Limb (tissue), 2 donors: ENCODE results near the gene GBP5.
"Not testable (repeated sequence)": the region's sequence is repeated elsewhere in the genome, so short reads cannot be mapped to it uniquely, and the experiment has no call there.

Source experiments
- DNase-seq, 2 donors: peaks; one replicate each; pipeline ENCODE4 v3.0.0-alpha.2; 2016; ENCODE audit errors: extremely low spot score in 2 of 2

The GBP5 gene, protein sequence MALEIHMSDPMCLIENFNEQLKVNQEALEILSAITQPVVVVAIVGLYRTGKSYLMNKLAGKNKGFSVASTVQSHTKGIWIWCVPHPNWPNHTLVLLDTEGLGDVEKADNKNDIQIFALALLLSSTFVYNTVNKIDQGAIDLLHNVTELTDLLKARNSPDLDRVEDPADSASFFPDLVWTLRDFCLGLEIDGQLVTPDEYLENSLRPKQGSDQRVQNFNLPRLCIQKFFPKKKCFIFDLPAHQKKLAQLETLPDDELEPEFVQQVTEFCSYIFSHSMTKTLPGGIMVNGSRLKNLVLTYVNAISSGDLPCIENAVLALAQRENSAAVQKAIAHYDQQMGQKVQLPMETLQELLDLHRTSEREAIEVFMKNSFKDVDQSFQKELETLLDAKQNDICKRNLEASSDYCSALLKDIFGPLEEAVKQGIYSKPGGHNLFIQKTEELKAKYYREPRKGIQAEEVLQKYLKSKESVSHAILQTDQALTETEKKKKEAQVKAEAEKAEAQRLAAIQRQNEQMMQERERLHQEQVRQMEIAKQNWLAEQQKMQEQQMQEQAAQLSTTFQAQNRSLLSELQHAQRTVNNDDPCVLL

DNA sequence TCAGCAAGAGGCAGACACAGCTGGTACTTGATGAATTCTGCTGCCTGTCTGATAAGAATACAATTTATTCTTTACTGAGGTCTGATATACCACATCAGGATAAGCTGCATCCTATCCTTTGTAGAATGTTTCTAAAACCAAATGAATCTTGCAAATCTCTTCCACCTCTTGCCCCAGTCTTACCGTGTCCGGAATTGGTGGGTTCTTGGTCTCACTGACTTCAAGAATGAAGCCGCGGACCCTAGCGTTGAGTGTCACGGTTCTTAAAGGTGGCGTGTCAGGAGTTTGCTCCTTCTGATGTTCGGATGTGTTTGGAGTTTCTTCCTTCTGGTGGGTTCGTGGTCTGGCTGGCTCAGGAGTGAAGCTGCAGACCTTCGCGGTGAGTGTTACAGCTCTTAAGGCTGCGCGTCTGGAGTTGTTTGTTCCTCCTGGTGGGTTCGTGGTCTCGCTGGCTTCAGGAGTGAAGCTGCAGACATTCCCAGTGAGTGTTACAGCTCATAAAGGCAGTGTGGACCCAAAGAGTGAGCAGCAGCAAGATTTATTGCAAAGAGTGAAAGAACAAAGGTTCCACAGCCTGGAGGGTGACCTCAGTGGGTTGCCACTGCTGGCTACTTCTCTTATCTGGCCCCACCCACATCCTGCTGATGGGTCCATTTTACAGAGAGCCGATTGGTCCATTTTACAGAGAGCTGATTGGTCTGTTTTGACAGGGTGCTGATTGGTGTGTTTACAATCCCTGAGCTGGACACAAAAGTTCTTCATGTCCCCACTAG, at the start of gene GBP5:
Gene GBP5, minus strand, starts transcription at position 592 of the 773 bp plus-strand sequence. CDS start 3,305 bp downstream, outside the sequence.
- DNase-seq, result not testable (repeated sequence)

GRCh38 chr1:89322402-89322801, 49.7 kb upstream of the GBP5 start:
- DNase-seq, result no peak

GRCh38 chr1:89312572-89312971, 39.9 kb upstream of the GBP5 start:
- no peak for DNase-seq

GRCh38 chr1:89311757-89312156, 39.1 kb upstream of the GBP5 start:
- DNase-seq, result no peak

GRCh38 chr1:89310976-89311375, 38.3 kb upstream of the GBP5 start:
- DNase-seq, result no peak

DNA sequence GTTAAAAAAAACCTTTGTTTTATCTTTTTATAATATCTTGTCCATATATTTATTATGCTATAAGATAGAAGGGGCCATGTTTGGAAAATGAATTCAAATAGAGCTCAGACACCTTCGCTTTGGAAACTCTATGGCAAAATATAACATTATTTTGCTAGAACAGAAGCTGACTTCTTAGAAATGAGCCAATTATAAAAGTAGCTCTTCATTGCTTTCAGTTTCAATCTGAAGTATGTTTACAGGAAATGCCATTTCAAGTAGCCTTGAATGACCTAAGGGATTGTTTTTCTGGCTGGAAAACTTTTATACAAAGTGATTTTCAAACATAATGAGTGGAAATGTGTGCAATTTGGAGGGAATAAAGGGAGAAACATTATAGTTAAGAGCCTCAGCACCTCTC, 37.8 kb upstream of the GBP5 start:
- no peak for DNase-seq

- no peak for DNase-seq
Measured at GRCh38 chr1:89309828-89310227, 37.2 kb upstream of the GBP5 start.

DNA sequence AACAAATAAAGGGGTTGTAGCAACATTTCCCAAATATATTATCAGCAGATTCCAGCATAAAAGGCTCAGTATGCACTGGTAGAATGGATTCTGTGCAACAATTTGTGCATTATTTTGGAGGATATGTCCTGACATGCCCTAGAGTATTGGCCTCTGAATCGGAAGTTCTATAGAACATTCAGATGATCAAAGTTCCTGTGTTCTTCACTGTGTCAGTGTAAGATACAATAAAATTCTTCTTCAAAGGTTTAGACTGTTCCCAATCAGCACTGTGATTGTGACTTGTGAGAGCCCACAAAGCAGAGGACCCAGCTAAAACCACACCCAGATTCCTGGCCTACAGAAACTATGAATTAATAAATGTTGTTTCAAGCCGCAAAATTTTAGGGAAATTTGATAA, 33.6 kb upstream of the GBP5 start:
- no peak for DNase-seq

DNA sequence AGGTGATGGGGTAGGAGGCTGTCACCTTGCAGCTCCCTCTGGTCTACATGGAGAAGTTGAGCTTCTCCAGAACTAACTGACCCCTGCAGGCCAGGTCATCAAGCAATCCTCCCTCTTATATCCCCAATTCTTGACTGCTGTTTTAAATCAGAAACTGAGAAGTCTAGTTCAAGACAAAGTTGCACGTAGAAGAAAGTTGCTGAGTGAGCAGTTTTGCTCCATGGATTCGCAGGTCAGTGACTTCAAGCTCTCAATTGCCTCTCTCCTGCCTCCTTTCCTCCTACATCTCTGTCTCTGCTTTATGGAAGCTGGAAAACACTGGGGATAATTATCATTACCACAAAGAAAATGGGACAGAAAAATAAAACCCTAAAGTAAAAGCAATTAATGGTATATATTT, 32.8 kb upstream of the GBP5 start:
- no peak for DNase-seq

DNA sequence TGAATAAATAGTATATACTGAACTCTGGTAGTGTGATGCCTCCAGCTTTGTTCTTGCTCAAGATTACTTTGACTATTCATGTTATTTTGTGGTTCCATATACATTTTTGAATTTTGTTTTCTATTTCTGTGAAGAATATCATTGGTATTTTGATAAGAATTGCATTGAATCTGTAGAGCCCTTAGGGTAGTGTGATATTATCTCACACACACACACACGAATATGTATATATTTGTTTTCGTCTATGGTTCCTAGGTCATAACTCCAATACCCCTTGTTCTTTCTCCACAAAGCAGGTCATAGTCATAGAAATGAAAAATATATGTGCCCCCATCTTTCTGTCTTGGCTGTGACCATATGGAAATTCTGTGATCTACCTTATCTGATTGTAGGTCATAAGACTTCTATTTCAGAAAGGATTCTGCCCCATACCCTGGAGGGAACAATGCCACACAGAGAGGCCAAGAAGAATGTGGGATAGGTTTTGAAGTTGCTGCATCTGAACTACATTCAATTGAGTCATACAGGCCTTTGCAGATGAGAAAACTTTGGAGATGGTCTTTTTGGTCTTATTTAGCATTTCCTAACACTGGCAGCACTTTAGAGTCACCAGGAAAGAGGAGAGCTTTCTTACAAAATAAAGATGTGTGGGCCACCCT, 32.0 kb upstream of the GBP5 start:
- no peak for DNase-seq

- no peak for DNase-seq
Measured at GRCh38 chr1:89302697-89303332, 30.2 kb upstream of the GBP5 start.

- DNase-seq, result not testable (repeated sequence)
Measured at GRCh38 chr1:89299739-89300463, 27.2 kb upstream of the GBP5 start.

GRCh38 chr1:89298461-89298860, 25.8 kb upstream of the GBP5 start:
- no peak for DNase-seq

DNA sequence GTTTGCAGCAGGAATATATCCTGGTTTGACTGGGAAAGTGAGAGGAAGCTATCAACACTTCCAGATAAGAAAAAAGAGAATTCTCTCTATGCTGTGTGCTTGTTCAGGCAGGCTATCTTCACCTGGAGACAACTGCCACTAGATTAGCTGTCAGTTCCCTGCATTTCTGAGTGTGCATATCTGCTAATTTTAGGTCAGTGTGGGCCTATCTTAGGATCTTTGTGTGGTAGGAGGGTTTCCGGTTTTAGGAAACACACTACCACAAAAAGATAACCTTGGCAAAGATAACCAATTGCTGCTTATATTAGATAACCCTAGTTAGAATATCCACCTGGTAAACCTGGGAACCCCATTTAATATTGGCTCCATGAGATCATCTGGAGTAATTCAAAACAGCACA, 22.5 kb upstream of the GBP5 start:
- no peak for DNase-seq

DNA sequence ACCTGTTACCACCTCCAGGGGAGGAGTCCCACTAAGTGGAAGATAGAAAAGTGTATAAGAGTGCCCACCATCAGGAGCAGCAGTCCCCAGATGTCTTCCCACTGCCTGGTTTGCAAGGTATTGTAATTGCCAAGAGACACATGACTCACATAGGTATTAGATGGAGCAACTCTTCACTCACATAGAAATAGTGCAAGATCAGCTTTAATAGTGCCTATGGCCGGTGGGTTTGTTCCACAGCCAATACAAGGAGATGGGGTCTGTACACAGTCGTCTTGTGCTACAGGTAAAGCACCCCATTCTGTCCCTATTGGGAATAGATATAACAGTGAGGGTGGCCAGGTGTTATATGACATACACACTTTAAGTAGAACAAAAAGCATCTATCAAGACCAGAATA, 18.6 kb upstream of the GBP5 start:
- no peak for DNase-seq

DNA sequence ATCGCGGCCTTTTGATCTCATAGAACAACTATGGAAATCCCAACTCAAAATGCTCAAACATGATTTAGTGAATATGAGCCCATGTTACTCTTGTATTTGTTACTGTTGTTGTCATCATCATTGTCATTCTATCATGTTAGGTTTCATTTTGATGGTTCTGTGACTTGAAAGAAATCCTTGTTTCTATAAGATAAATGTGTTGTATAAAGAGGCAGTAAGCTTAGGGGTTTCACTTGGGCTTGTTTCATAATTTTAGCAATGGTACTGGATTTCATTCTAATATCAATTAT, 15.3 kb upstream of the GBP5 start:
- DNase-seq, result no peak

GRCh38 chr1:89287181-89288050, 14.8 kb upstream of the GBP5 start:
- DNase-seq, result no peak

- peak in 1 of 2 donors; percentile 2 for DNase-seq
Measured at GRCh38 chr1:89286549-89287180, 14.0 kb upstream of the GBP5 start.

DNA sequence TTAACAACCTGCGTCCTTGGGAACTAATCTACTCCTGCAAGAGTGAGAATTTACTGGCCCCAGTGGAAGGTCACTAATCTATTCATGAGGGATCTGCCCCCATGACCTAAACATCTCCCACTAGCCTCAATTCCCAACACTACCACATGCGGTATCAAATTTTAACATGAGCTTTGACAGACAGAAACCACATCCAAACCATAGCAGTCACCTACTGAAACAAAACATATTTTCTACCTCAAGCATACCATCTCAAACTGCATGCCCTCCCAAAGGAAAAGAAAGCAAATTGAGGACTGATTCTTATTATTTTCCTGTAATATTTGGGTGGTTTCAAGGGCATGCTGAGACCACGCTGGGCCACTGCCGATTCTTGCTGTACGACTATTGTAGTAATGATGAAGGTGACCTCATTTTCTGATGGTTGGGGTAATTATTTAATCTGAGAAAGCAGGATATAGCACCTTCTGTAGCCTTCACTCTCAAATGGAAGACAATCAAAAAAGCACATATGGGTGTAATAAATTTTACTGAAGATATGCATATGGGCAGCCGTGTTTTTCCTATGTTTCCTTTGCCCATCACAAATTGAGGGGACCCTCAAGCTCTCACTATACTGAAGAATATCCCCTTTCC, 13.2 kb upstream of the GBP5 start:
- DNase-seq, result no peak
